GM19238 (cell line): Measurements from ENCODE around the gene SYNJ2.
A peak's percentile ranks its signal among the peaks of the same experiment; 100 is the strongest.
"Not testable (repeated sequence)": the region's sequence is repeated elsewhere in the genome, so short reads cannot be mapped to it uniquely, and the experiment has no call there.

Experiments used
- DNase-seq: peaks from one replicate; pipeline ENCODE4 v3.0.0; 2011; ENCODE audit warnings: low spot score; ENCODE audit not compliant: insufficient read length

SYNJ2 gene

GRCh38 chr6:157981395-157982101, at the start of gene SYNJ2:
Gene SYNJ2, plus strand, starts transcription at chr6:157981863. Its CDS starts 99 bp downstream, at chr6:157981962.
- DNase-seq, result peak; percentile 74

- DNase-seq, result no peak
These were observed 45.9 kb upstream of the SYNJ2 start for GRCh38 chr6:157935786-157936185.

DNA sequence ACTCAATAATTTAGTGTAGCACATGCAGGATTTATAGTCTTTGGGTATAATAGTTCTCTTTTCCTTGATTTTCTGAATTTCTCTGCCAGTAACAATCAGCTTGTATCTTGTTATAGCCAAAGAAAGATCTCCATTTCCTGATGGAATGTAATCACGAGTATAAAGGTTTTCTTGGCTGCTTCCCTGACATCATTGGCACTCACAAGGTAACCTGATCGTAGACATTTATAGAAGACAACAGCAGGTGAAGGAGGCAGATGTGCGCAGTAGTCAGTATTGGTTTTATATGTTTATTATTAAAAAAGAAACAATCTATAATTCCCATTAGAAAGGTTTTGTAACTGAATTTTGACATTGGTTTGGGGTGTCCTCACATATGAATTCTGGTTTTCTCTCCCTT, 44.3 kb upstream of the SYNJ2 start:
- no peak for DNase-seq

DNA sequence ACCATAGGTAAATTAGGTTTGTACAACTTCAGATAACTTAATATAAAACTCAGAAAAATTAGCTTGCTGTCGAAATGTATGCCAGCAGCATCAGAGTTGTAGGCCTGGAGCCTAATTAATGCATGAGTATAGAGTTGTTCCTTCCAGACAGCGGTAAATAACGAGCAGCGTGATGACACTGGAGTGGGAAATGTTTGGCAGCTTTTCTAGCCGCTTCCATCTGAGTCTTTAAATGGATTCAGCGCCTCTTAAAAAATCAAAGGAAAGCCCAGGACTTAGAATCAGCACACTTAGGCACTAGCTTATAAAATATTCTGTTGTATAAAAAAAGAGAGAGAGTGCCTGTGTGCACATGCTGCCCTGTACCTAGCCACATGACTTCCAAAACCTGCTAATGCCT, 43.7 kb upstream of the SYNJ2 start:
- no peak for DNase-seq

GRCh38 chr6:157940375-157941036, 41.2 kb upstream of the SYNJ2 start:
- DNase-seq, result not testable (repeated sequence)

DNA sequence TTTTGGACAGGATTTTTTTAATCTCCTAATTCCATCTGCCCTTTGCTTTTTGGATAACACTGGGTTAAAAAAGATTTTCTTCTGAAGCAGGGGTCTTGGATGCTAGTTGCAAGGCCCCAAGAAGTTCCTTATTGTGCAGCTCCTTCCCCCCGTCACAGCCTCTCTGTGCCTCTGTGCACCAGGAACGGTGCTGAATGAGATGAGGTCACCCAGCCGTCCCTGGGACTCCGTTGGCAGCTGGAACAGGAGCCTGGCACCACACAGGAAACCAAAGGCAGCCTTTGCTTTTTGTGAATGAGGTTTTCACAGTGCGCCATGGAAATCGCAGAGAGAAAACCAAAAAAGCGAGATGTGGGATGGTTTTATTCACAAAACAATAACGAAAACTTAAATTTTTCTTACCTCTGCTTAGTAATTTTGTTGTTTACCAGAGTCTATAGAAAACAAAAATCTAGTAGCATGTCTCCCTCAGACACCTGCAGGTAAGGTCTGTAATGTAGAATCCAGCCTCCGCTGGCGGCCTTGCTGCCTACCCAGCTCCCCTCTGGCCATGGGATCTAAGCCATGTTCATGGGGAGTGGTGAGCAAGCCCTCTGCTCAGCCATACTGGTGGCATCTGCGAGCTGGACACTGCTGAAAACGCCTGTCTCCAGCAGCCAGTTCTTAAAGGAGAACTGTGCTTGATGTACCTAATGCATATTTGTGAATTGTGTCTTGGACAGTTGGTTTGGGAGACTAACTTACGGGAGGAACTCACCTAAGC, 40.4 kb upstream of the SYNJ2 start:
- no peak for DNase-seq

- no peak for DNase-seq
These were observed 39.3 kb upstream of the SYNJ2 start for GRCh38 chr6:157942351-157942750.

DNA sequence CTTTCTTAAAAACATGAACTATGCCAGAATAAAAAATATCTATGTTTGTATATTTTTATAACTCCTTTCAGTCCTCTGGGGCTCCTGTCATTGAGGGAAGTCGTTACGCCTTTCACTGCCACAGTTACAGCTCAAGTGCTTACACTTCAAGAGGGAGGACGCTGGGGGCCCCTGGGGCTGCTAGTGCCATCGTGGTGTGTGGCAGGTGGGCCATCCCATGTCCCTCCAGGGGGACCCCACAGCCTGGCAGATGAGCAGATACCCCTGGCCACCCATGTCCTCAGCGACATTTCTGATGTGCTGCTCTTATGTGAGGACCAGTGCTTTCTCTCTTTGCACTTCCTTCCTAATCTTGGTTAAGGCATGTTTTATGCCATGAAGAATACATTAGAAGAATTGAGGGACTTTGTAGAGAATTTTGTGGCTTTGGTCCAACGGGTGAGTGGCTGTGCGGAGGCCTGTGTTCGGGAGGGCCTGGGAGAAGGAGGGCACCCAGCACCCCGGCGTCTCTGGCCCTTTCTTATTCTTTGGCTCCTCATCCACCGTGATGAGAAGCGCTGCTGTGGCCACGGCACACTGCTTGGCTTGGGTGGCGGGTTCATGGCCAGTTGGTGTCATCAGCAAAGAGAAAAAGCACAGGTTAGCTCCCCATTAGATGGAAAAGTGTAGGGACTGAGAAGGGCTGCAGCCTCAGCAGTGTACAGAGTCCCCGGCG, 38.3 kb upstream of the SYNJ2 start:
- DNase-seq, result no peak

- DNase-seq, result no peak
These were observed 37.7 kb upstream of the SYNJ2 start for GRCh38 chr6:157943964-157944283.

DNA sequence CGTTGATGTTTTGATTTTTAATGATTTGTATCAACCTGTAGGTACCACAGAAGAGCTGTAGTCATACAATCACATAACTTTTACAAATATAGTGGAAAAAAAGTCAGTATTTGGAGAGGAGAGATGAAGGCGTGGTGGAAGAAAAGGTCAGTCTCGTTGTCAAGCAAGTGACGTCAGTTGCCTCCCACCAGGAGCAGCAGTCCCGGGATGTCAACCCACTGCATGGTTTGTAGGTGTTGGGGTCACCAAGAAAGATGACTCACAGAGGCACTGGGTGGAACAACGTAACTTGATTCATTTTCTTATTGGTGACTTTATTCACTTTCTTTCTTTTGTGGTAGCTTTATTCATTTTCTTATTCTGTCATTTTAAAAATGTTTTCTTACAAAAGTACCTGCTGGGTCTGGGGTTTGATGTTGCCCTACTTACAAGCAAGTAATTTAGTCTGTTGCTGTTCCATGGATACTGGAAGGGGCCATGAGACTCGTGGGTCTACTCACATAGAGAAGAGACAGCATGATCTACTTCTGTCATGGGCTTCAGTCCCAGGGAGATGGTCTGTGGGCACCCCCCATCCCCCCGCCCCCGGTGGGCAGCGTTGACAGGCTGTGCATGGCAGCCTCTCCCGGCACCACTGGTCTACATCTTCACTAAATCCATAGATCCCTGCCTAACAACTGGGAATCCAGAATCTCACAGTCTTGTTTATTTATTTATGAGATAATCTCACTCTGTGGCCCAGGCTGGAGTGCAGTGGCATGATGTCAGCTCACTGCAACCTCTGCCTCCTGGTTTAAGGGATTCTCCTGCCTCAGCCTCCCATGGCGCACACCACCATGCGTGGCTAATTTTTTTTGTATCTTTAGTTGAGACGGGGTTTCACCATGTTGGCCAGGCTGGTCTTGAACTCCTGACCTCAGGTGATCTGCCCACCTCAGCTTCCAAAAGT, 36.4 kb upstream of the SYNJ2 start:
- no peak for DNase-seq

- DNase-seq, result no peak
These were observed 35.5 kb upstream of the SYNJ2 start for GRCh38 chr6:157946053-157946617.

DNA sequence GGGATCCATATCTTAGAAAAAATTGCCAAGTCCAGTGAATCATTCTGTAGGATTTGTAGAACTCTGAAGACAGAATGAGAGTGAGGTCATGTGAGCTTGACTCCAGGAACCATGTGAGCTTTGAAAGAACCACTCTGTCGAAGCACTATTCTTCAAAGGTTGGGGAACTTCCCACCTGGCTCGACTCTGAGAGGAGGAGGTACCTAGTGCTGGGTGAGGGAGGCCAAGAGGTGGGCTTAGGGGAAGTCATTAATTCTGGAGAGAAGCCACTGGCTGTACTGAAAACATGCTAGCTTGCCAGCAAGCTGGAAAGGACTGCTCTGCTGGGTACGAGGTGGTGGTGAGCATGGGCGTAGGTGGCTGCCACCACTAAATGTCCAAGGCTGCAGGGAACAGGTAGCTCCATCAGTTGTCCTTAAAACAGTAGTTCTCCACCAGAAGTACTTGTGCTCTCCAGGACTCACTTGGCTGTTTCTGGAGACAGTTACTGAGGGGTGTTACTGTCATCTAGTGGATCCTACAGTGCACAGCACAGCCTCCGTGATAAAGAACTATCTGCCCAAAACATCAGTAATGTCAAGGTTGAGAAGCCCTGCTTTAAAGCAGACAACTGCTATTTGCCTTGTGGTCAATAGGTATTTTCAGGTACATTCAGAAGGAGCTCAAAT, 34.7 kb upstream of the SYNJ2 start:
- no peak for DNase-seq

DNA sequence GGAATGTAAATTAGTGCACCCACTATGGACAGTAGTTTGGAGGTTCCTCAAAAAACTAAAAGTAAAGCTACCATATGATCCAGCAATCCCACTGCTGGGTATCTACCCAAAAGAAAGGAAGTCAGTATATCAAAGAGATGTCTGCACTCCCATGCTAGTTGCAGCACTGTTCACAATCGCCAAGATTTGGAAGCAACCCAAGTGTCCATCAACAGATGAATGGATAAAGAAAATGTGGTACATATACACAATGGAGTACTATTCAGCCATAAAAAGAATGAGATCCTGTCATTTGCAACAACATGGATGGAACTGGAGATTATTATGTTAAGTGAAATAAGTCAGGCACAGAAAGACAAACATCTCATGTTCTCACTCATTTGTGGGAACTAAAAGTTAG, 30.8 kb upstream of the SYNJ2 start:
- DNase-seq, result not testable (repeated sequence)

- no peak for DNase-seq
These were observed 29.8 kb upstream of the SYNJ2 start for GRCh38 chr6:157951828-157952227.

GRCh38 chr6:157952861-157953351, 28.8 kb upstream of the SYNJ2 start:
- no peak for DNase-seq

DNA sequence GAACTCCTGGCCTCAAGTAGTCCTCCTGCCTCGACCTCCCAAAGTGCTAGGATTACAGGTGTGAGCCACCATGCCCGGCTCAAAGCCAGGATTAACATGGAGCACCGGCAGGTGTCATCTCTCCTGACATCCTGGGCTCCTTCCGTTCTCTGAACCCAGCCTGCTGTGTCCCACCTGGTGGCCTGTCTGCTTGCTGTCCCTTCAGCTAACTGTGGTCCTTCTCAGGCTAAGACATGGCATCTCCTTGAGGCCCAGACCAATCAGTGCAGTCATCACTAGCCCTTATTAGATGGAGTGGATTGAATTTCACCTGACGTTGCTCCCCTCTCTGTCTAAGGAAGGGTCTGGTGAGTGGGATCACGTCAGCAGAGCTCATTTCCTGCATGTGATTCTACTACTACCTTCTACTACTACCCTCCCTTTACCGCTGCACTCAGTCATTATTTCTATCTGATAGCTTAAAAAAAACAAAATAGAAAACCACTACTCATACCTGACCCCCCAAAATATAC, 28.0 kb upstream of the SYNJ2 start:
- no peak for DNase-seq

DNA sequence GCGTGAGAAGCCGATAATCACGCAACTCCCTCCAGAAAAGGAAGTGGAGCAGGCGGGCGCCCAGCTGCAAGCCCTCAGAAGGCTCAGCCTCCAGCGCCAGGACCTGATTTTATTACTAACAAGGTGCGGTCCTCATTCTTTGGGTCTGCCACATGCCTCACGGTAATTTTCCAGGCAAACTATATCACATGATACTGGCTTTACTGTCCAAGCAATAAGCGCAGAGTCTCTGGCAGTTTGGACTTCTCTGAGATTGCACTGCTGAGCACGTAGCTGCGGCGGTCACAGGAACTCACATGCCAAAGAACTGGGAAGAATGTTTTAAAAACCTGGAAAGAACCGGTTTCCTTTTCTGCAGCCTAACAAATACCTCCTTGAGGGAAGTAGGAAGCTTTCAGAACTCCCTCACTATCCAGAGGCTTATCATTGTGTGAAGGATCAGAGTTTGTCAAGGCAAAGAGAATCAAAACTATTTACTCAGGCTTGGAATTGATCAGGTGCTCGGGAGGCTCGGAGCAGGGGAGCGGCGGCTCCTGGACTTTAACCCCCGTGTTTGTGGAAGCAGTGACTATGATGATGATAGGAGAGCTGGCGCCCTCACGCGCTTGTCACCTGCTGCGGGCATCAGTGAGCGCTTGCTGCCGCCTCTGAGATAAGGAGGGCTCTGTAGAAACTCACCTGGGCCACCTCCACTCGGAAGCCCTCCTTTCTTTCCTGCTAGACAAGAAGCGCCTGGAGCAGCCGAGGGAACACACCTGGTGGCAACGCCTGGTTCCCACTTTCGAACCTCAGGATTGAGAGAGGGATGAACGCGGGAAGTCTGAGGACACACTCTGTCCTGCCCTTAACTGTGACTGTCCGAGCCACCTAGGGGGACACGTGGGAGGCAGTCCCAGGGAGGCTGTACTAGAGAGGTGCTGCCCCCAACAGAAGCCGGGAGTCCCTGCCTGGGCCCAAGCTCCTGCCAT, 27.2 kb upstream of the SYNJ2 start:
- no peak for DNase-seq

GRCh38 chr6:157955675-157956074, 26.0 kb upstream of the SYNJ2 start:
- DNase-seq, result no peak
